Stimulated activated naive CD8-positive, alpha-beta T cell treated with anti-CD3 and anti-CD28 coated beads, Interleukin-15, Interleukin-2, amounts not matched to agents 100 U/mL and 50 U/mL, for 24 hours (primary cell): ENCODE results near the gene PRR4.

Experiments
- ATAC-seq: fragments of 150-1000 bp; cut with Tn5 transposase; one replicate; pipeline ENCODE4 v1.10.0; 2021
- DNase-seq: peaks from one replicate; pipeline ENCODE4 v3.0.0; 2021

PRR4 gene

GRCh38 chr12:10849425-10849878, at the start of gene PRR4:
Gene PRR4 (minus strand): TSS chr12:10849475. CDS start chr12:10849437, 38 bp downstream.
- ATAC-seq = no peak

GRCh38 chr12:10896854-10897253, 47.6 kb upstream of the PRR4 start:
- DNase-seq = no peak
- no peak for ATAC-seq

More at GRCh38 chr12:10849425-10849878, at the start of gene PRR4:
- DNase-seq = no peak

DNA sequence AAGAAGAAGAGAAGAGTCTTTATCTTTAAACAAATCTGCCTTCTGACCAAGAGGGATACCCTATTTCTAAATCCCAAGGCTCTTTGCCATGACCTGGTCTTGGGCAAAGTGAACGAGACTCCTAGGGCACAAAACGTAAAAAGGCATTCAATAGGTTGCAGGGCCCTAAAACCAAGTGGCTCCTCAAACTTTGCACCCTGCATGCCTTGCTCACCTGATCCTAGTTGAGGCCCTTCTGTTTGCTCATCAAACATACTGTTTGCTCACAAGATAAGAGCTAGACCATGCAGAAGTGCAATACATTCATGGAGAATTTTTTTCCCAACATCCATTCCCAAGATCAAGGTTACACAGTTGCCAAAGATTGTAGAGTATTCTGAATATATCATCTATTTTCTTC, 42.7 kb upstream of the PRR4 start:
- no peak for DNase-seq
- ATAC-seq = no peak

DNA sequence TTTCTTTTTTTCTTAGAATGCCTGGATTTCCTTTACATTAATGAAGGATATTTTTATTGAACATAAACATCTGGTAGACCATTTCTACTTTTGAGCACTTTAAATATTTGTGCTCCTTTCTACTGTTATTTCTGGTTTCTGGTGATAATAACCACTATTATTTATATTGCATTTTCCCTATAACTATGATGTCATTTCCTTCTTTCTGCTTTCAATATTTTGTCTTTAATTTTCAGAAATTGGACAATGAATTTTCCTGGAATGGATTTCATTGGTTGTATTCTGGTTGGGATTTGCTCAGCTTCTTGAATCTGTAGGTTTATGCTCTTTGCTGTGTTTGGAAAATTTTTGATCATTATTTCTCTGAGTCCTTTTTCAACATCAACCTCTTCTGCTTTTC, 40.0 kb upstream of the PRR4 start:
- ATAC-seq (no peak), DNase-seq (no peak)

DNA sequence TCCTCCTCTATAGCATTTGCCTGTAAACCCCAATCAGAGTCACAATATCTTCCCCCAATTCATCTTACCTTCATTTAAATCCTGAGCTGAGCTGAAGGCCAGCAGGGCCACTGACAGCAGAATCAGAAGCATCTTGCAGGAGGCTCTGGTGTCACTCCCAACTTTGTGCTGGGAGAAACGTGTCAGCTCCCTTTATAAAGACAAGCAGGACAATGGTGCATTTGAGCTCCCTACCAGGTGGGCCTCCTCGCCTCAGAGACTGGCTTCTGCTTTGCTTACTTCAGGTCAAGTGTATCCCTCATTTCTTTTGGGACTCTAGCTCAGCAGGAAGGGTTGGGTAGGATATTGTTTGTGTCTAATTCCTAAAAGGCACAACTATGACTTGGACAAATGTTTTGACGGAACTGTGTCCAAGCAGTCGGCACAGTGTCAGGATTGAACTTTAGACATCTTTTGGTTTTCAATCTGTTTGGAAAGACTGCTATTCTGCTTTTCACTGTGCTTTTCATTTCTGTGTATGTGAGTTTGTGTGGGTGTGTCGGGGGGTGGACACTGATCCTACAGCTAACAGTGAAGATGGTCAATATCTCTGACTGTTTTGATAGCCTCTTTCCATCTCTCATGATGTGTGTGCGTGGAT, 34.9 kb upstream of the PRR4 start, which contains the start of gene PRH1:
TSS of gene PRH1 (minus strand) at position 170 of the 640 bp plus-strand sequence. CDS start at position 132, 38 bp downstream.
- DNase-seq (no peak), ATAC-seq (no peak)

GRCh38 chr12:10873378-10873777, 24.1 kb upstream of the PRR4 start:
- ATAC-seq (no peak), DNase-seq (no peak)

GRCh38 chr12:10867381-10867780, 18.1 kb upstream of the PRR4 start:
- ATAC-seq (no peak), DNase-seq (no peak)

DNA sequence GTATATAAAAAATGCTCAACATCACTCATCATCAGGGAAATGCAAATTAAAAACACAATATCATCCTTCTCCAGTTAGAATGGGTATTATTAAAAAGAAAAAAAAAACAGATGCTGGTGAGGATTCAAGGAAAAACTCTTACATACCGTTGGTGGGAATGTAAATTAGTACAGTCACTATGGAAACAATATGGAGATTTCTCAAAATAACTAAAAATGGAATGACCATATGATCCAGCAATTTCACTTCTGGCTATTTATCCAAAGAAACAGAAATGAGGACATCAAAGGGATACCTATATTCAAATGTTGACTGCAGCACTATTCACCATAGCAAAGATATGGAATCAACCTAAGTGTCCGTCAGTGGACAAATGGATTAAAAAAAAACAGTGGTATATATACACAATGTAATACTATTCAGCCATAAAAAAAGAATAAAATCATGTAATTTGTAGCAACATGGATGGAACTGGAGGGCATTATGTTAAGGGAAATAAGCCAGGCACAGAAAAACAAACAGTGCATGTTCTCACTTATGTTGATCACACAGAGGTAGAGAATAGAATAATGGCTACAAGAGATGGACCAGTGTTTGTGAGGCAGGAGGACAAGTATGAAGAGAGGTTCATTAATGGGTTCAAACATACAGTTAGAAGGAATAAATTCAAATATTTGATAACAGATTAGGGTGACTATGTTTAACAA, 14.4 kb upstream of the PRR4 start:
- ATAC-seq (no peak), DNase-seq (no peak)

GRCh38 chr12:10861366-10861765, 12.1 kb upstream of the PRR4 start:
- DNase-seq (no peak), ATAC-seq (no peak)

GRCh38 chr12:10855807-10856206, 6.5 kb upstream of the PRR4 start:
- DNase-seq (no peak), ATAC-seq (no peak)

GRCh38 chr12:10853776-10854175, 4.5 kb upstream of the PRR4 start:
- DNase-seq (no peak), ATAC-seq (no peak)

- peak; percentile 51 for ATAC-seq
- DNase-seq = no peak
These were observed 2.1 kb upstream of the PRR4 start for GRCh38 chr12:10851243-10851858.

- ATAC-seq (no peak), DNase-seq (no peak)
These were observed 1.5 kb downstream of the PRR4 start for GRCh38 chr12:10847744-10848143.

DNA sequence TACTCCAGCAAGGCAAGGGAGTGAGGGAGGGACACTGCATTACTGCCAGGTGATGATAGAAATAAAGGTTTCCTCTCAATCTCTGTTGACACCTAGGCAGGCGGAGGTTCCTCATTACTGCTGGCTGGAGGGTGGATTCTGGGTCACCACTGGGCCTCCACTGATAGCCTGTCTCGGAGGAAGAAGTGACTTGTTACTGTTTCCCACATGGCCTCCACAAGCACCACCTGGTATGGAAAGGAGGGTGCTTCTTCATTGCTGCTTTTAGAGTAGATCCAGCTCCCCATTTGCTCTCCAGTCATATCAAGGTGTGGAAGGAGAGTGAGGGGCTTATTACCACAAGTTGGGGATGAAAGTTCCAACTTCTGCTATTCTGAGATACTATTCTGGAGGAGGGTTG, 6.4 kb downstream of the PRR4 start:
- no peak for ATAC-seq
- no peak for DNase-seq

DNA sequence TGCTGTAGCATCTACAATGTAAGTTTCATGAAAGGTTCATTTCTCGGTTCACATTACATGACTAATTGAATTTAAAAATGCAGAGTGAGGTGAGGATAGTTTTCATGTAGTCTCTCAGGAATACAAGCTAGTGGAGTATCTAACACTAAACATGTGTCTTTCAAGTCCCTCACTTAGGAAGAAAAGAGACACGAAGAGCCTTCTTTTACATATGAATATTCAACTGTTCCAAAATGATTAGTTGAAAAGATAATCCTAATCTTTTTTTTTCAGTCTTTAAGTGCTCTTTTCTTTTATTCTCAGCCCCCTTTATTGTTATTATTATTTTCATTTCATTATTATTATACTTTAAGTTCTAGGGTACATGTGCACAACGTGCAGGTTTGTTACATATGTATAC, 10.8 kb downstream of the PRR4 start:
- ATAC-seq = no peak
- no peak for DNase-seq

DNA sequence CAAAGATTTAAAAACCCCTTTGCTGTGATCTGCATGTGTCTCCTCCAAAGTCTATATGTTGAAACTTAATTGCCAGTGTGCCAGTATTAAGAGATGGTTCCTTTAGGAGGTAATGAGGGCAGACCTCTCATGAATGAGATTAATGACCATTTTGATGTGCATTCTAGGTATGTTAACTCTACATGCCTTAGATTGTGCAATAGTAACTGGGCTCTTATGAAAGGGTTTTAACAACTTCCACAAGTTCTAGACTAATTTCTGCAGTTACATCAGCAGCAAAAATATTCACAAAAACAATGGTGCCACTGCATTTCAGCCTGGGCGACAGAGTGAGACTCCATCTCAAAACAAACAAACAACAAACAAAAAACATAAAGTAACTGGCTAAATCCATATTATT, 19.3 kb downstream of the PRR4 start:
- ATAC-seq (no peak), DNase-seq (no peak)

- ATAC-seq (no peak), DNase-seq (no peak)
These were observed 23.0 kb downstream of the PRR4 start, which contains the start of gene TAS2R10 for GRCh38 chr12:10826258-10826657. Gene TAS2R10 (minus strand): TSS chr12:10826358. CDS start chr12:10826269, 89 bp downstream.

- DNase-seq (no peak), ATAC-seq (no peak)
These were observed 24.3 kb downstream of the PRR4 start for GRCh38 chr12:10824957-10825356.

- ATAC-seq (no peak), DNase-seq (no peak)
These were observed 37.3 kb downstream of the PRR4 start for GRCh38 chr12:10811883-10812536.

DNA sequence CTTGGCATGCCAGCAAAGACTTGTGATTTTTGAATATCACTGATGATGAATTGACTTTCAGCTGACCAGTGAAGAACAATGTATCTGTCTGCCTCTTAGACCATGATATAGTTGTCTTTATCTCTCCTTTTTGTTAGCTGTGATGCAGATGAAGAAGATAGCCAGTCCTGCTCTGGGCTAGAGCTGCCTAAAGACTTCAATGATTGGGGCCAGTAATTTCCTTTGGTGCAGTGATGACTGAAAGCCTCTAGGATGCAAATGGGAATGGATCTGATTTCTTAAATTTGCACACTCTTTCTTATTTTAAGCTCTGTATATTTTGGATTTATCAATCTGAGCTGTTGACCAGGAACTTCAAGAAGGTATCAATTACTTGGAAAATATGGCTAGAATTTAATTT, 39.2 kb downstream of the PRR4 start, which contains the start of gene TAS2R9:
TSS of gene TAS2R9 (minus strand) at position 101 of the 400 bp plus-strand sequence. CDS start at position 8, 93 bp downstream.
- DNase-seq = no peak
- no peak for ATAC-seq

DNA sequence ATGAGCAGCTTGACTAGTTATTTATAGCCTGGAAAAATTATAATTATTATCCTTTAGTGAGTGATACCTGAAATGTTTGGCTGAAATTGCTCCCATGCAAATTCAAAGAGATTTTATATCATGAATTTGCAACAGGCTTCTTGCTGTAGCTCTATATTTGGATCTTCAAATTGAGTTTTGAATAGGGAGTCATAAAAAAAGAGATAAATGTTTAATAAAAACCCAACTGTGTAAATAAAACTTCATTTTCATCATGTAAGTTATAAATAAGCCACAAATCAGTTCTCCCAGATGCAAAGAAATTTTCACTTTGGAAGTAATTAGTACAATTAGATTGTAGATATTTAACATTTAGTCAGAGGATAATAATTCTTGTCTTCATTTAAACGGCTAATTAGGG, 42.1 kb downstream of the PRR4 start, which contains the start of gene TAS2R8:
TSS of gene TAS2R8 (minus strand) at position 101 of the 400 bp plus-strand sequence. CDS start 306 bp downstream, outside the sequence.
- ATAC-seq = no peak
- no peak for DNase-seq

DNA sequence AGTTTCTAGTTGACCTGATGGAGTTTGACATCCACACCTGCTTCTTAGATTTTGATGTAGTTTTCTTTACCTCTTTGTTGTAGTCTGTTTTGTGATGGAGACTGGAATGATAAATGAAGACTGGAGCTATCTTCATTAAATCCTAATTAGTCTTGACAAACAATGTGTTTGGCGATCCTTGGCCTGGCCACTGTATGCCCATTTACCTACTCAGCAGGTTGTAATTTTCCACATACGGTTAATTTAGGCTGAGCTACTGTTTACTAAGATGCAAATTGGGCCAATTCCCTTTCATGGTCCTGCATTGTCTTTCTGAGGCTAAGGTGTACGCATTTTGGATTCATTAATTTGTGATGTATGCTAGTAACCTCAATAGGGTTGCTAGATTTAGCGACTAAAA, 46.7 kb downstream of the PRR4 start, which contains the start of gene TAS2R7:
TSS of gene TAS2R7 (minus strand) at position 41 of the 400 bp plus-strand sequence. CDS start 57 bp downstream, outside the sequence.
- DNase-seq (no peak), ATAC-seq (no peak)
